CD4-positive, CD25-positive, alpha-beta regulatory T cell (primary cell): ENCODE measurements around the gene LRRC4C. TPM values are rescaled to one million over a fixed set of nuclear protein-coding genes. Genes with fewer than 3 reads are reported as not detected.
A peak's percentile ranks its signal among the peaks of the same experiment; 100 is the strongest.

Source experiments
- ATAC-seq, 2 donors: fragments of 150-1000 bp; cut with Tn5 transposase; one replicate each; pipeline ENCODE4 v1.10.0; 2021; ENCODE audit warnings: low read depth in 2 of 2, moderate number of reproducible peaks in 2 of 2, moderate library complexity in 1 of 2
- DNase-seq, 3 donors: peaks; one replicate each; pipeline versions ENCODE4 v3.0.0 to v3.0.0-alpha.2; 2012 to 2022; ENCODE audit warnings: mixed read lengths in 1 of 3
- H3K27ac ChIP-seq: one replicate; pipeline ENCODE4 v1.7.0; 2013; ENCODE audit warnings: mild to moderate bottlenecking, low read length; ENCODE audit not compliant: insufficient read depth, poor library complexity, severe bottlenecking
- H3K27me3 ChIP-seq: one replicate; pipeline ENCODE4 v1.7.0; 2013; ENCODE audit warnings: low read length; ENCODE audit not compliant: control insufficient read depth, insufficient read depth
- H3K36me3 ChIP-seq: one replicate; pipeline ENCODE4 v1.7.0; 2013; ENCODE audit warnings: mild to moderate bottlenecking, low read length, moderate library complexity; ENCODE audit not compliant: control insufficient read depth, insufficient read depth
- H3K4me1 ChIP-seq: 2 replicates; pipeline ENCODE4 v1.7.0; 2013; ENCODE audit warnings: mild to moderate bottlenecking, low read length; ENCODE audit not compliant: insufficient read depth, control insufficient read depth, poor library complexity, severe bottlenecking
- H3K4me3 ChIP-seq: one replicate; pipeline ENCODE4 v1.7.0; 2013; ENCODE audit warnings: low read depth, mild to moderate bottlenecking, low read length, moderate library complexity
- H3K9me3 ChIP-seq, 2 experiments: 1 replicate in 1 of 2; 2 replicates in 1 of 2; pipeline ENCODE4 v1.7.0; 2013; ENCODE audit warnings: low read length in 2 of 2, mild to moderate bottlenecking in 1 of 2, moderate library complexity in 1 of 2; ENCODE audit not compliant: control insufficient read depth in 2 of 2
- H3K27ac Mint-ChIP-seq, 3 donors: one replicate each; pipeline ENCODE4 v1.8.0; 2020 to 2022; ENCODE audit warnings: mild to moderate bottlenecking in 3 of 3, mixed read lengths in 3 of 3, moderate library complexity in 2 of 3
- H3K27me3 Mint-ChIP-seq: one replicate; pipeline ENCODE4 v1.8.0; 2022; ENCODE audit warnings: mild to moderate bottlenecking, mixed read lengths
- H3K36me3 Mint-ChIP-seq: one replicate; pipeline ENCODE4 v1.8.0; 2020; ENCODE audit warnings: mixed read lengths
- H3K4me1 Mint-ChIP-seq, 4 donors: one replicate each; pipeline ENCODE4 v1.8.0; 2020 to 2022; ENCODE audit warnings: mixed read lengths in 4 of 4, mild to moderate bottlenecking in 1 of 4
- H3K4me3 Mint-ChIP-seq, 4 donors: one replicate each; pipeline ENCODE4 v1.8.0; 2020 to 2022; ENCODE audit warnings: mild to moderate bottlenecking in 4 of 4, mixed read lengths in 4 of 4, moderate library complexity in 3 of 4
- H3K9me3 Mint-ChIP-seq, 7 donors: one replicate each; pipeline ENCODE4 v1.8.0; 2020 to 2022; ENCODE audit warnings: mixed read lengths in 7 of 7, mild to moderate bottlenecking in 3 of 7, moderate library complexity in 2 of 7
- polyA plus RNA-seq, 4 donors: library from polyadenylated mRNA; unstranded; fragments of 300-500 nt; fragmentation: Illumina TruSeq; gene quantifications; one replicate each; pipeline ENCODE4 v1.2.3, GENCODE V29; 2021
- total RNA-seq: library from RNA; stranded (reverse); gene quantifications from one replicate; pipeline ENCODE4 v1.2.3, GENCODE V29; 2022

The LRRC4C gene
- total and polyA plus RNA-seq, 5 donors from 2014 or later, result not detected

GRCh38 chr11:41206388-41206787 lies 253.1 kb downstream of the LRRC4C start:
- H3K4me1 ChIP-seq, result no peaks in the 10 kb centered on the region
- no peak overlapping the region for H3K27ac ChIP-seq
- Mint-ChIP-seq H3K27ac (no peak overlapping the region), H3K9me3 (peaks cover 0 to 21% (median 8%) of the 10 kb centered on the region in 7 donors), H3K4me3 (no peak overlapping the region), H3K36me3 (no peaks in the 10 kb centered on the region), H3K4me1 (no peaks in the 10 kb centered on the region), H3K27me3 (no peaks in the 10 kb centered on the region)
- H3K27me3 ChIP-seq, result no peaks in the 10 kb centered on the region
- H3K9me3 ChIP-seq, result peaks cover 4 to 5% of the 10 kb centered on the region in 2 experiments
- no peak for DNase-seq
- no peaks in the 10 kb centered on the region for H3K36me3 ChIP-seq
- H3K4me3 ChIP-seq, result no peak overlapping the region
- ATAC-seq, result no peak

GRCh38 chr11:41201156-41201555 lies 258.3 kb downstream of the LRRC4C start:
- no peaks in the 10 kb centered on the region for H3K36me3 Mint-ChIP-seq
- H3K4me3 Mint-ChIP-seq, result no peak overlapping the region
- no peak overlapping the region for H3K27ac Mint-ChIP-seq
- H3K9me3 ChIP-seq, result peaks cover 0 to 2% of the 10 kb centered on the region in 2 experiments
- H3K4me1 ChIP-seq, result no peaks in the 10 kb centered on the region
- peaks cover 4 to 20% (median 5%) of the 10 kb centered on the region in 7 donors for H3K9me3 Mint-ChIP-seq
- no peaks in the 10 kb centered on the region for H3K4me1 Mint-ChIP-seq
- no peak overlapping the region for H3K4me3 ChIP-seq
- DNase-seq (peak in 1 of 3 donors; percentile 1), ATAC-seq (no peak)
- H3K27me3 ChIP-seq, result no peaks in the 10 kb centered on the region
- H3K36me3 ChIP-seq, result no peaks in the 10 kb centered on the region
- H3K27ac ChIP-seq, result no peak overlapping the region
- no peaks in the 10 kb centered on the region for H3K27me3 Mint-ChIP-seq

DNA sequence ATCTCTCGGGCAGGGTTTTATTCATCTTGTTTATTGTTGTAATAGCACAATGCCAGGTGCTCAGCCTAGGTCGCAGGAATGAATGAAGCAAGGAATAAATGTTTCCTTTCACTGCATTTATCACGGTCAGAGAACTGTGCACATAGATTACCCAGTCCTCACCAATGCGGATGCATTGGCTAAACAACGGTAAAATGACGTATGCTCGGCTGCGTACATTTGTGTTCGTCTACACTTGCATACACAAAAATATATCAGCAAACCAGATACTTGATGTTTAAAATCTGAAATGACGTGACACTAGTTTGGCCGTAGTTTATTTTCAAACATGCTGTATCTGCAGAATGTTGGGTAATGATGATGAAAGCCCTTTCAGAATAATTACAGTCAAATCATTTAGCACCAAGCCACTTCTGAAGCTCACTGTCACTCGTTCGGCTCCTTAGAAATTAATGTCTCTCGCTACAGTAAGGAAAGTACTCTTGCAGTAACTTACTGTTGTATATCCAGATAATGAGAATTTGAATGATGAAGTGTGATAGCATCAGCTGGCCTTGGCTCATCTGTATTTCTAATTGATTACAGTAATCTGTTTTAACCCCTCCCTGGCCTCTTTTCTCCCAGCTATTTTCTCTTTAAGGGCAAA lies 268.9 kb downstream of the LRRC4C start:
- Mint-ChIP-seq H3K27me3 (no peaks in the 10 kb centered on the region), H3K4me1 (no peaks in the 10 kb centered on the region), H3K27ac (no peak overlapping the region), H3K36me3 (no peaks in the 10 kb centered on the region), H3K4me3 (no peak overlapping the region), H3K9me3 (peaks cover 3 to 39% (median 9%) of the 10 kb centered on the region in 7 donors)
- Histone ChIP-seq H3K36me3 (no peaks in the 10 kb centered on the region), H3K9me3 (peaks cover 3 to 4% of the 10 kb centered on the region in 2 experiments), H3K27ac (no peak overlapping the region), H3K4me1 (no peaks in the 10 kb centered on the region), H3K4me3 (no peak overlapping the region), H3K27me3 (no peaks in the 10 kb centered on the region)
- no peak for ATAC-seq
- DNase-seq, result no peak

GRCh38 chr11:41189701-41190436 lies 269.6 kb downstream of the LRRC4C start:
- H3K4me1 ChIP-seq, result no peaks in the 10 kb centered on the region
- Mint-ChIP-seq H3K36me3 (no peaks in the 10 kb centered on the region), H3K4me3 (no peak overlapping the region), H3K27ac (no peak overlapping the region), H3K4me1 (no peaks in the 10 kb centered on the region), H3K27me3 (no peaks in the 10 kb centered on the region), H3K9me3 (peaks cover 3 to 39% (median 9%) of the 10 kb centered on the region in 7 donors)
- no peaks in the 10 kb centered on the region for H3K27me3 ChIP-seq
- no peaks in the 10 kb centered on the region for H3K36me3 ChIP-seq
- no peak overlapping the region for H3K4me3 ChIP-seq
- peaks cover 3 to 4% of the 10 kb centered on the region in 2 experiments for H3K9me3 ChIP-seq
- DNase-seq (no peak), ATAC-seq (no peak)
- no peak overlapping the region for H3K27ac ChIP-seq

DNA sequence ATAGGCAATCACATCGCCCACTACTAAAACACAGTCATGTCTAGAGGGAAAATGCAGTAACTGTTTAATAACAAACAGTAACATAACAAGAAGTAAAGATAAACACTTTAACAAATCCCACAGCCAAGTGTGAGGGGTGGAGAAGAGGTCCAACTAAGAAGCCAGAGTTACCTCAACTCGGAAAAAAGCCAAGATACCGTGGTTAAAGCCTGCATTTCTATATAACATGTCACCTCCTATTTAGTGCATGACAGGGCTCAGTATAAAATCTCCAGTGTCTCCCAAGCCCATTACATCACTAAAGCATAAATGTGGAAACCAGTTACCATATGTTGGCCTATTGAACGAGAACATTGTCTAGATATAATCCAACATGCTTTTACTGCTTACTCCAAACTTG lies 281.7 kb downstream of the LRRC4C start:
- Mint-ChIP-seq H3K27me3 (no peaks in the 10 kb centered on the region), H3K9me3 (peaks cover 2 to 40% (median 14%) of the 10 kb centered on the region in 7 donors), H3K36me3 (no peaks in the 10 kb centered on the region), H3K4me3 (no peak overlapping the region), H3K4me1 (no peaks in the 10 kb centered on the region), H3K27ac (no peak overlapping the region)
- H3K4me3 ChIP-seq, result no peak overlapping the region
- H3K27ac ChIP-seq, result no peak overlapping the region
- DNase-seq (no peak), ATAC-seq (no peak)
- no peaks in the 10 kb centered on the region for H3K36me3 ChIP-seq
- no peaks in the 10 kb centered on the region for H3K4me1 ChIP-seq
- no peaks in the 10 kb centered on the region for H3K27me3 ChIP-seq
- H3K9me3 ChIP-seq, result peaks cover 2 to 13% of the 10 kb centered on the region in 2 experiments

DNA sequence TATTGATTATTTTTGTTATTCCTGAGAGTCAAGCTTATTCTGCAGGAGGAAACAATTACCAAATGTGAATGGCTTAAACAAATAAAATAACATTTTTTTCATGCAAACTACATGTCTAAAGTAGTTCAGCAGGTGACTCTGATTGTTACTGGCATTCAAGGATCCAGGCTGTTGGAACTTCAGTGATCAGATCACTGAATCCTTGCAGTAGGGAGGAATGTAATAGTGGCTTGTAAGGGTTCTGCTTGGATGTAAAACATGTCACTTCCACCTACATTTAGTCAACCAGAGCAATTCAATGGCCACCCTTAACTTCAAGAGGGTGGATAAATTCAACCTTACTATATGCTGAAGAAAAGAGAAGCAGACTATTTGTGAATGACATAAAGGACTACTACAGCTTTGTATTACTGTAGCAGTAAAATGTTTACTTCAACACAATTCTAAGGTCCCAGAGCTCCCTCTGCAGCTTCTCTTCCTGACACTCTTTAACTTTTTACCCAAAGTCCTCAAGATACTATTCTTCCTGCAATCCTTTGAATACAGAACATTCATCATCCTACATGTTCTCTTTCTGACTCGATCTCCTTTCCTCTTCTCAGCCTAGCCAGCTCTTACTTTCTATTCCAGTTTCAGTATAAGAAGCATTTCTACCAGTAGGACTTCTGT lies 284.0 kb downstream of the LRRC4C start:
- H3K27ac Mint-ChIP-seq, result no peak overlapping the region
- no peak for ATAC-seq
- H3K9me3 Mint-ChIP-seq, result peaks cover 3 to 42% (median 14%) of the 10 kb centered on the region in 7 donors

DNA sequence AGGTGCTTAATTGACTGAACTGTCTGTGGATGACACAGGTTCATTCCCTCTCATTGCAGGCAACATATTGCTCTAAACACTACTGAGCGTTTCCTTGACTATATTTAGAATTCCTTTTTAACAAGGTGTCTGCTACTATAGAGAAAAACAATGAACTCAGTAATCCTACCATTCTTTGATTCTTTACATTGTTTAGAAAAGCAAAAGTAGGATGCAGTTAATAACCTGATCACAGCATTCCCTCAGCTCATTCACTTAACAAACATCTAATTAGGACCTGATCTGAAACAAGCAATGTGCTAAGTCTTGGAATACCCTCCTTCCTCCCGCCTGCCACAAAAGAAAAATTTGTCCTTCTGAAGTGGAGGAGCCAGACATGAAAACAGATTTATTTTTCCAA lies 313.1 kb downstream of the LRRC4C start:
- Mint-ChIP-seq H3K36me3 (no peaks in the 10 kb centered on the region), H3K9me3 (peaks cover 2 to 33% (median 9%) of the 10 kb centered on the region in 7 donors), H3K27me3 (no peaks in the 10 kb centered on the region), H3K4me1 (no peaks in the 10 kb centered on the region), H3K27ac (no peak overlapping the region), H3K4me3 (no peak overlapping the region)
- Histone ChIP-seq H3K4me1 (no peaks in the 10 kb centered on the region), H3K4me3 (no peak overlapping the region), H3K27ac (no peak overlapping the region), H3K36me3 (no peaks in the 10 kb centered on the region), H3K27me3 (no peaks in the 10 kb centered on the region), H3K9me3 (peaks cover 6 to 7% of the 10 kb centered on the region in 2 experiments)
- ATAC-seq, result no peak
- DNase-seq, result no peak

More for the DNA sequence above, 284.0 kb downstream of the LRRC4C start:
- no peaks in the 10 kb centered on the region for H3K27me3 ChIP-seq
- peak overlapping the region in 1 of 4 donors; percentile 17 for H3K4me3 Mint-ChIP-seq
- H3K4me3 ChIP-seq, result no peak overlapping the region
- H3K36me3 Mint-ChIP-seq, result no peaks in the 10 kb centered on the region
- no peaks in the 10 kb centered on the region for H3K27me3 Mint-ChIP-seq
- no peaks in the 10 kb centered on the region for H3K4me1 ChIP-seq
- H3K9me3 ChIP-seq, result peaks cover 0 to 7% of the 10 kb centered on the region in 2 experiments
- H3K27ac ChIP-seq, result no peak overlapping the region
- no peaks in the 10 kb centered on the region for H3K36me3 ChIP-seq
- H3K4me1 Mint-ChIP-seq, result no peaks in the 10 kb centered on the region
- DNase-seq, result no peak
